Measurements from ENCODE around the gene NKD2. TPM values are rescaled to one million over a fixed set of nuclear protein-coding genes. Genes with fewer than 3 reads are reported as not detected.

Gene NKD2
- total RNA-seq, 1 donor from 2014 or later: 65.1 TPM

DNA sequence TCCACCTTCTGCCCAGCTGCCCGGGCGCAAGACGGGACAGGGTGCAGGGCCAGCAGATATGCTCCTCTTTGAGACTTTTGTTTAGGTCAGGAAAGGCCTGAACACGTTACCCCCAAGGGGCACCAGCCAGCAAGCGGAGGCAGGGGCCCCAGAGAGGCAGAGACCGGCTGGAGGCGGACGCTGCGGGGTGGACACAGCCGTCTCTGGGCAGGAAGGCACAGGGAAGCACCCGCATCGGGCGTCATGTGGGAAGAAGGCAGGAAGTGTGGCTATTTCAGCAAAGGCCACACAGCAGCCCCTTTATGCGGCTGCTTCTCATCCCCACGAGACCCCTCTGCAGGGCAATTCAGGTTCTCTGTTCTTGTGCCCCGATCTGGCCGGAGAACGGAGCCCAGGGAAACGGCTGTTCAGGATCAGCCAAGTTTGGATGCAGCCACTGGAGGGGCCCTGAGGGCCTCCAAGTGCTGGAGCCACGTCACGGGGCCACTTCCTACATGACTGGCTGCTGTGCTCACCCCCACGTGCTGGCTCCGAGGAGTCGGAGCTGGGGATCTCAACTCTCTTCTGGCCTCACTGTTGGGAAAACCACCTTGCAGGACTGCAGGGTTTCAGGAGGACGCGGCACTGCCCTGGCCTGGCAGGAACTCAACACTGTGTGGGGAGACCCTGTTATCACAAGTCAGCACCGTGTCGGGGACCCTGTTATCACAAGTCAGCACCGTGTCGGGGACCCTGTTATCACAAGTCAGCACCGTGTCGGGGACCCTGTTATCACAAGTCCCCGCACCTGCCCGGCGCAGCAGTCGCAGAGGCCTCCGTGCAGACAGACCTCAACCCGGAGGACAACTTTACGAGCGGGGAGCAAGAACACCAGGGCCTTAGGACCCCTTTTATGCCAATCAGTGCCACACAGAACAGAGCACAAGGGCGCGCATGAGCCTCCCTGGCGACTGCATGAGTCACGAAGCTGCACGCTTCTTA, 58.8 kb downstream of the NKD2 start:
- H3K4me1 Mint-ChIP-seq: no peaks in the 10 kb centered on the region
- no peaks in the 10 kb centered on the region for H3K27me3 Mint-ChIP-seq (ENCODE audit: low read depth)
- H3K36me3 Mint-ChIP-seq: no peaks in the 10 kb centered on the region
- DNase-seq (ENCODE audit: low spot score in 2 of 2, unreplicated experiment in 2 of 2): no peak
- H3K9me3 Mint-ChIP-seq: no peaks in the 10 kb centered on the region
- H3K4me3 Mint-ChIP-seq: no peak overlapping the region
- peak overlapping the region; percentile 27 for H3K27ac Mint-ChIP-seq
- TF ChIP-seq, protein P1, sequence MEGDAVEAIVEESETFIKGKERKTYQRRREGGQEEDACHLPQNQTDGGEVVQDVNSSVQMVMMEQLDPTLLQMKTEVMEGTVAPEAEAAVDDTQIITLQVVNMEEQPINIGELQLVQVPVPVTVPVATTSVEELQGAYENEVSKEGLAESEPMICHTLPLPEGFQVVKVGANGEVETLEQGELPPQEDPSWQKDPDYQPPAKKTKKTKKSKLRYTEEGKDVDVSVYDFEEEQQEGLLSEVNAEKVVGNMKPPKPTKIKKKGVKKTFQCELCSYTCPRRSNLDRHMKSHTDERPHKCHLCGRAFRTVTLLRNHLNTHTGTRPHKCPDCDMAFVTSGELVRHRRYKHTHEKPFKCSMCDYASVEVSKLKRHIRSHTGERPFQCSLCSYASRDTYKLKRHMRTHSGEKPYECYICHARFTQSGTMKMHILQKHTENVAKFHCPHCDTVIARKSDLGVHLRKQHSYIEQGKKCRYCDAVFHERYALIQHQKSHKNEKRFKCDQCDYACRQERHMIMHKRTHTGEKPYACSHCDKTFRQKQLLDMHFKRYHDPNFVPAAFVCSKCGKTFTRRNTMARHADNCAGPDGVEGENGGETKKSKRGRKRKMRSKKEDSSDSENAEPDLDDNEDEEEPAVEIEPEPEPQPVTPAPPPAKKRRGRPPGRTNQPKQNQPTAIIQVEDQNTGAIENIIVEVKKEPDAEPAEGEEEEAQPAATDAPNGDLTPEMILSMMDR (IDR thresholded peaks at IDR 0.05; ENCODE audit: unreplicated experiment): no peak

DNA sequence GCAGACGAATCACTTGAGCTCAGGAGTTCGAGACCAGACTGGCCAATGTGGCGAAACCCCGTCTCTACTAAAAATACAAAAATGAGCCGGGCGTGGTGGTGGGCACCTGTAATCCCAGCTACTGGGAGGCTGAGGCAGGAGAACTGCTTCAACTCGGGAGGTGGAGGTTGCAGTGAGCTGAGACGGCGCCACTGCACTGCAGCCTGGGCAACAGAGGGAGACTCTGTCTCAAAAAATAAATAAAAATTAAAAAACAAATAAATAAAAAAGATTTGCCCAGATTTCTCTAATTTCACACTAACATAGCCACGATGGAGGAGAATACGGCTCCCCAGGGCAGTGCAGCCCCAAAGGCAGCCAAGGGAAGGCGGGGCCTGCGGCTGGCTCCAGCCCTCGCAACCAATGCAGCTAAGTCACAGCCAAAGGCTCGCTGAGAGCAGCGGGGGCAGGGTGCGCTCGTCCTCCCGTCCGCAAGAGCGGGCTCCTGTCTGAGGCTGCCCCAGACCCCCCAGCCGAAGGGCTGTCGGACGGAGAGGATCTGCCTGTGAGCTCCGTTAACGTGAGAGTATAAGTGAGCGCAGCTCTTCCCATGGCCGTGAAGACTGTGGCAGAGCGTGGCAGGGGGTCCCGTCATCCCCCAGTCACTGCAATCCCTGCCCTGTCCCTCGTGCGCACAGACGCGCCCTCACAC, 59.7 kb downstream of the NKD2 start:
- H3K36me3 Mint-ChIP-seq: no peaks in the 10 kb centered on the region
- no peaks in the 10 kb centered on the region for H3K27me3 Mint-ChIP-seq (ENCODE audit: low read depth)
- H3K9me3 Mint-ChIP-seq: no peaks in the 10 kb centered on the region
- TF ChIP-seq, protein P1 (IDR thresholded peaks at IDR 0.05; ENCODE audit: unreplicated experiment): no peak
- no peak overlapping the region for H3K4me3 Mint-ChIP-seq
- no peak for DNase-seq (ENCODE audit: low spot score in 2 of 2, unreplicated experiment in 2 of 2)
- no peak overlapping the region for H3K27ac Mint-ChIP-seq
- H3K4me1 Mint-ChIP-seq: no peaks in the 10 kb centered on the region

DNA sequence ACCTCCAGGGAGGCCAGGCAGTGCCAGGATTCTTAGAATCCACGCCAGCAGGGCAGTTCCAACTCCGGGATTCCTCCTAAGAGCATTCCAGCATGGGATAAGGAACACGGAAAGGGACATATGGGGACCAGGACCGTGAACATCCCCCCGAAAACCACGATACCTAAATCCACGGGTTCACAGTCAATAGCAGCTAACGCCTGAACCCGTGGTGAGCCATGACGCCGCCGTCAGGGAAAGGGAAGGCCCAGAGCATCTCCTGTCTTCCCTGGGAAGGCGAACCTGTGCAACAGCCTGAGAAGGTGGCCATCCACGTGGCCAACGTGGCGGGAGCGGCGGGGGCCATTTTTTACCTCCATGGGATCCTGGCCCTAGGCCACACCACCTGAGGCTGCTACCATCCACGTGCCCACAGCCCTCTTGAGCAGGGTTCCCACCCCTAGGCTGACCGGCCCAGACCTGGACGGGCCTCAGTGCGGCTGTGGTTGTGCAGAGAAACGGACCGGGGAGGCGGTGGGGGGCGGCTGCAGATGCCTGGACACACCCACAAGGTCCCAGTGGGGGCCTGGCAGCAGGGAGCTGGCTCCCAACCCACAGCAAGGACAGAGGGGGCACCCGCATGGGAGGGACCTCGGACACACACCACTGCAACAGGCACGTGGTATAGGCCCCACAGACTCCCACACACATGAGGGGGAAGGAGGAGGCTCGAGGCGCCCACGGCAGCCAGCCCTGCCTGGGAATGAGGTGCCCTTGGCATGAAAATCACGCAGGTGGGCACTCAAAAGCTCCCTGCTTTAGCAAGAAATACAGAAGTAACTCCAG, 60.5 kb downstream of the NKD2 start:
- no peak for DNase-seq (ENCODE audit: low spot score in 2 of 2, unreplicated experiment in 2 of 2)
- TF ChIP-seq, protein P1 (IDR thresholded peaks at IDR 0.05; ENCODE audit: unreplicated experiment): no peak
- Mint-ChIP-seq H3K27me3 (ENCODE audit: low read depth) (no peaks in the 10 kb centered on the region), H3K9me3 (no peaks in the 10 kb centered on the region), H3K4me3 (no peak overlapping the region), H3K4me1 (no peaks in the 10 kb centered on the region), H3K27ac (no peak overlapping the region), H3K36me3 (peaks cover 2% of the 10 kb centered on the region)

DNA sequence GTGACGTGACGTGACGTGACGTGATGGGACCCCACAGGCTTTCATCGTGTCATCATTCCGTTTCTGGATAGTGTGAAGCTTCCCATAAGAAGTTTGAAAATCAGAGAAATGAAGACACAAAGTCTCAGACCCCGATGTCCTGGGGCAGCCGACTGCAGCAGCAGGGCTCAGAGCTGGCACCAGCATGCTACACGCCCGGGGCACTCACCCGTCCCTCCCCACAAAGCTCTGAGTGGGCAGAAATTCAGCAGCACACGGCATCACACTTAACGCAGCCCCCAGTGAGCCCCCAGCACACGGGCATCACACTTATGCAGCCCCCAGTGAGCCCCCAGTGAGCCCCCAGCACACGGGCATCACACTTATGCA, 61.1 kb downstream of the NKD2 start:
- no peak overlapping the region for H3K27ac Mint-ChIP-seq
- no peak for DNase-seq (ENCODE audit: low spot score in 2 of 2, unreplicated experiment in 2 of 2)
- H3K4me3 Mint-ChIP-seq: no peak overlapping the region
- no peaks in the 10 kb centered on the region for H3K9me3 Mint-ChIP-seq
- TF ChIP-seq, protein P1 (IDR thresholded peaks at IDR 0.05; ENCODE audit: unreplicated experiment): no peak
- peaks cover 2% of the 10 kb centered on the region for H3K36me3 Mint-ChIP-seq
- no peaks in the 10 kb centered on the region for H3K4me1 Mint-ChIP-seq
- no peaks in the 10 kb centered on the region for H3K27me3 Mint-ChIP-seq (ENCODE audit: low read depth)

DNA sequence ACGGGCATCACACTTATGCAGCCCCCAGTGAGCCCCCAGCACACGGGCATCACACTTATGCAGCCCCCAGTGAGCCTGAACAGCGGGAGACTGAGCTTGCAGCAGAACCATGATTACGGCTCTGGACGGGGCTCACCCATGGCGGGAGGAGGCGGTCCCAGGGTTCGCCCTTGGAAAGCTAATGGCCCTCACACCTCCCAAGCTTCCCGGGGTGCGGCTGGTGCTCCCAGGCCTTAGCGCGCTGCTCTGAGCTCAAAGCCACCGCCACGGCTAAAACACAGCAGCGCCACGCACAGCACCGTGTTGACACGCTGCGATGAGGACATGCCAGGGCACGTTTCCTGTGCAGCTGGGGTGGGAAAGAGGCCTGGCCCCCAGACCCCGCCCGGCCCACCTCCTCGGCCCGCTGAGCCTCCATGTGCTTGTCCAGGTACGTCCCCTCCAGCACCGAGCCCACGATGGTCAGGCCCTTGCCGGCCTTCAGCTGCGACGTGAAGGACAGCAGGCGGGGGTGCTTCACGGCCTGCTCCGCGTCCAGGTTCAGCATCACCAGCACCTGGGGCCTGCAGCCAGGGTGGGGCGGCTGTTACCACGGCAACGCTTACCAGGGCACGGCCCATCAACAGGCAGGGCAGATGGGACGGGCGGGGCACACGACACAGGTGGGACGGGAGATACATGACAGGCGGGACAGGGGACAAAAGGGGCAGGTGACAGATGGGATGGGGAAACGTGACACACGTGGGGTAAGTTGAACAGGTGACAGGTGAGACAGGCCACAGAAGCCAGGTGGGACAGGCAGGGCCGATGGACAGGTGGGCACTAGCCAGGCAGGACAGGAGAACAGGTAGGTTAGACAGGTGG, 64.9 kb downstream of the NKD2 start:
- Mint-ChIP-seq H3K27ac (no peak overlapping the region), H3K4me3 (no peak overlapping the region), H3K27me3 (ENCODE audit: low read depth) (no peaks in the 10 kb centered on the region), H3K4me1 (no peaks in the 10 kb centered on the region), H3K9me3 (no peaks in the 10 kb centered on the region), H3K36me3 (peaks cover 8% of the 10 kb centered on the region)
- TF ChIP-seq, protein P1 (IDR thresholded peaks at IDR 0.05; ENCODE audit: unreplicated experiment): no peak
- no peak for DNase-seq (ENCODE audit: low spot score in 2 of 2, unreplicated experiment in 2 of 2)
